ENCODE measurements around the gene PTPRA.

PTPRA gene

DNA sequence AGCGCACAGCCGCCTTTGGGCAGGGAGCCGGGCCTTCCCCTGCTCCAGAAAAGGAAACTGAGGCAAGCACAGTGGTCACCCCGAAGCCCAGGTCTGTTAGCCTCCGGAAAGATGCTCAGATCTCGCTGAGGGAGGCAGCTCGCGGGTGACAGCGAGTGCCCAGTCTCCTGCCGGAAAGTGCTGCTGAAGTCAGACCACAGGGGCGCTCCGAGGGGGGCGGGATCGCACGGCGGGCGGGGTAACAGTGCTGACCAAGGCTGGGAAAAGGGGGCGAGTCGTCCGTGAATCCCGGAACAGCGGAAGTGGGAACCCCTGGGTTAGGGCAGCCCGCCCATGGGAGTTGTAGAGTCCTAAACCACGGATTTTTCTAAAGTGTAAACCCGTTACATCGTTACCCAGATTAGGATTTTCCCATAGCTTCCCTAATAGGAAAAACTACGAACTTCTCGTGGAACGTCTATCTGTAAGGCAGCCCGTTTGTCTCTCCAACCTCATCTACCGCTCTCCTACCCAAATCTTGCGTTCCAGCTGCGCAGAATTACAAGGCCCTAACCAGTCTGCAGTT is 32.2 kb upstream of the PTPRA start:
- H3K79me1 ChIP-seq (ENCODE audit: low read depth, low read length) = peaks cover 3% of the 10 kb centered on the region
- H3K4me3 ChIP-seq (ENCODE audit: low read length in 2 of 2) = peak overlapping the region; percentile 85 to 91
- no peak for DNase-seq (ENCODE audit: low spot score)
- no peak overlapping the region for H2AK5ac ChIP-seq (ENCODE audit: low read depth, low read length)
- H4K8ac ChIP-seq (ENCODE audit: low read depth, low read length) = no peak overlapping the region
- peak overlapping the region; percentile 100 for H2AFZ ChIP-seq (ENCODE audit: low read length)
- H4K91ac ChIP-seq (ENCODE audit: low read depth, low read length, poor library complexity) = no peak overlapping the region
- H3K27me3 ChIP-seq (ENCODE audit: control insufficient read depth in 3 of 3, insufficient read depth in 3 of 3, low read depth in 1 of 3, low read length in 3 of 3) = no peaks in the 10 kb centered on the region
- H2BK12ac ChIP-seq (ENCODE audit: low read length) = no peak overlapping the region
- peak overlapping the region; percentile 80 for H3K9ac ChIP-seq (ENCODE audit: low read depth, low read length, poor library complexity)
- H3K4me1 ChIP-seq (ENCODE audit: control insufficient read depth in 2 of 2, insufficient read depth in 1 of 2, low read depth in 1 of 2, low read length in 2 of 2) = peaks cover 7 to 14% of the 10 kb centered on the region in 2 donors
- H3K14ac ChIP-seq (ENCODE audit: low read length) = no peak overlapping the region
- peaks cover 0 to 2% of the 10 kb centered on the region in 2 donors for H3K9me3 ChIP-seq (replicated peaks in 1 of 2; ENCODE audit: control insufficient read depth in 2 of 2, insufficient read depth in 1 of 2, low read depth in 1 of 2, low read length in 2 of 2)
- H3K27ac ChIP-seq (replicated peaks; ENCODE audit: low read length) = no peak overlapping the region
- peaks cover 8 to 31% of the 10 kb centered on the region in 2 donors for H3K36me3 ChIP-seq (replicated peaks in 1 of 2; ENCODE audit: control insufficient read depth in 2 of 2, insufficient read depth in 2 of 2, low read length in 2 of 2)
- WGBS, 2 donors (ENCODE audit: extremely low coverage in 2 of 2, insufficient read length in 2 of 2, insufficient replicate concordance in 1 of 2) = no CpG with 5 or more reads among the region's 33 CpGs
- peak overlapping the region; percentile 61 for H3K18ac ChIP-seq (ENCODE audit: low read length)
- peak overlapping the region; percentile 79 for H3K4me2 ChIP-seq (ENCODE audit: insufficient read depth, low read length, poor library complexity, severe bottlenecking)
- H2BK120ac ChIP-seq (ENCODE audit: low read depth, low read length) = no peak overlapping the region
- peak overlapping the region; percentile 26 for H2BK5ac ChIP-seq (ENCODE audit: low read length)
- no peak overlapping the region for H3K4ac ChIP-seq (ENCODE audit: low read length)
- no peak overlapping the region for H2BK15ac ChIP-seq (ENCODE audit: low read length)
- H3K23ac ChIP-seq (ENCODE audit: low read depth, low read length, poor library complexity) = peak overlapping the region; percentile 69

DNA sequence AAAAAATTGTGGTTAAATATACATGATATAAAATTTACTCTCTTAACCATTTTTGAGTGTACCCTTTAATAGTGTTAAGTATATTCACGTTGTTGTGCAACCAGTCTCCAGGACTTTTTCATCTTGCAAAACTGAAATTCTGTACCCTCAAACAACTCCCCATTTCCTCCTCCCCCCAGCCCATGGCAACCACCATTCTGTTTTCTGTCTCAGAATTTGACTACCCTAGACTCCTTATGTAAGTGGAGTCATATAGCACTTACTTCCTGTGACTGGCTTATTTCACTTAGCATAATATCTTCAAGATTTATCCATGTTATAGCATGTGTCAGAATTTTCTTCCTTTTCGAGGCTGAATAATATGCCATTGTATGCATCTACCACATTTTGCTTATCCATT is 27.7 kb upstream of the PTPRA start:
- Histone ChIP-seq H2BK5ac (ENCODE audit: low read length) (no peak overlapping the region), H3K27me3 (ENCODE audit: control insufficient read depth in 3 of 3, insufficient read depth in 3 of 3, low read depth in 1 of 3, low read length in 3 of 3) (no peaks in the 10 kb centered on the region), H4K8ac (ENCODE audit: low read depth, low read length) (no peak overlapping the region), H3K18ac (ENCODE audit: low read length) (no peak overlapping the region), H2AFZ (ENCODE audit: low read length) (no peak overlapping the region), H4K91ac (ENCODE audit: low read depth, low read length, poor library complexity) (no peak overlapping the region), H2BK120ac (ENCODE audit: low read depth, low read length) (no peak overlapping the region), H3K4me1 (ENCODE audit: control insufficient read depth in 2 of 2, insufficient read depth in 1 of 2, low read depth in 1 of 2, low read length in 2 of 2) (peaks cover 0 to 7% of the 10 kb centered on the region in 2 donors), H3K36me3 (replicated peaks in 1 of 2; ENCODE audit: control insufficient read depth in 2 of 2, insufficient read depth in 2 of 2, low read length in 2 of 2) (peaks cover 0 to 1% of the 10 kb centered on the region in 2 donors), H2BK12ac (ENCODE audit: low read length) (no peak overlapping the region), H3K23ac (ENCODE audit: low read depth, low read length, poor library complexity) (no peak overlapping the region), H3K79me1 (ENCODE audit: low read depth, low read length) (no peaks in the 10 kb centered on the region), H2AK5ac (ENCODE audit: low read depth, low read length) (no peak overlapping the region), H2BK15ac (ENCODE audit: low read length) (no peak overlapping the region), H3K27ac (replicated peaks; ENCODE audit: low read length) (no peak overlapping the region), H3K4me2 (ENCODE audit: insufficient read depth, low read length, poor library complexity, severe bottlenecking) (no peak overlapping the region), H3K9ac (ENCODE audit: low read depth, low read length, poor library complexity) (no peak overlapping the region), H3K4ac (ENCODE audit: low read length) (no peak overlapping the region), H3K4me3 (ENCODE audit: low read length in 2 of 2) (no peak overlapping the region), H3K9me3 (replicated peaks in 1 of 2; ENCODE audit: control insufficient read depth in 2 of 2, insufficient read depth in 1 of 2, low read depth in 1 of 2, low read length in 2 of 2) (no peaks in the 10 kb centered on the region), H3K14ac (ENCODE audit: low read length) (no peak overlapping the region)
- no peak for DNase-seq (ENCODE audit: low spot score)
- WGBS, 2 donors (ENCODE audit: extremely low coverage in 2 of 2, insufficient read length in 2 of 2, insufficient replicate concordance in 1 of 2) = no CpG with 5 or more reads among the region's 2 CpGs

DNA sequence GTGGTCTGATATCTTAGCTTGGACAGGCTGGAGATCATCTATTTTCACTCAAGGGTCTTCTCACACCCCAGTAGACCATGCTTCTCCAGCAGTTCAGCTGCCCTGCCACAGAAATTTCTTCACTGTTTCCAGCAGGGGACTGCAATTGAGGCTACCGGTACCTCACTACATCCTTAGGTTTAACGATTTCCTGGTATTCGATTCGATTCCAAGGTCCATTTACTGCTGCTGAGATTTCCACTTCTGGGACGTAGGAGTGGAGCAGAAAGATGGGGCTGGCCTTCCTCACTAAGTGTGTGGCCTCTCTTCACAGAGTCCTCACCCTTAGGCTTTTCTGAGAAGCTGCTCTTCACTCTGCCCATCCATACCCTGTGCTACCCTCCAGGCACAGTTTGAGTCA is 26.6 kb upstream of the PTPRA start:
- Histone ChIP-seq H4K8ac (ENCODE audit: low read depth, low read length) (no peak overlapping the region), H3K4me3 (ENCODE audit: low read length in 2 of 2) (no peak overlapping the region), H3K79me1 (ENCODE audit: low read depth, low read length) (no peaks in the 10 kb centered on the region), H3K23ac (ENCODE audit: low read depth, low read length, poor library complexity) (no peak overlapping the region), H3K36me3 (replicated peaks in 1 of 2; ENCODE audit: control insufficient read depth in 2 of 2, insufficient read depth in 2 of 2, low read length in 2 of 2) (peaks cover 0 to 1% of the 10 kb centered on the region in 2 donors), H2AK5ac (ENCODE audit: low read depth, low read length) (no peak overlapping the region), H3K14ac (ENCODE audit: low read length) (no peak overlapping the region), H3K27me3 (ENCODE audit: control insufficient read depth in 3 of 3, insufficient read depth in 3 of 3, low read depth in 1 of 3, low read length in 3 of 3) (no peaks in the 10 kb centered on the region), H3K4ac (ENCODE audit: low read length) (no peak overlapping the region), H3K4me2 (ENCODE audit: insufficient read depth, low read length, poor library complexity, severe bottlenecking) (no peak overlapping the region), H3K9me3 (replicated peaks in 1 of 2; ENCODE audit: control insufficient read depth in 2 of 2, insufficient read depth in 1 of 2, low read depth in 1 of 2, low read length in 2 of 2) (no peaks in the 10 kb centered on the region), H3K27ac (replicated peaks; ENCODE audit: low read length) (no peak overlapping the region), H2BK120ac (ENCODE audit: low read depth, low read length) (no peak overlapping the region), H4K91ac (ENCODE audit: low read depth, low read length, poor library complexity) (no peak overlapping the region), H2BK12ac (ENCODE audit: low read length) (no peak overlapping the region), H3K4me1 (ENCODE audit: control insufficient read depth in 2 of 2, insufficient read depth in 1 of 2, low read depth in 1 of 2, low read length in 2 of 2) (peaks cover 0 to 4% of the 10 kb centered on the region in 2 donors), H2BK5ac (ENCODE audit: low read length) (no peak overlapping the region), H2BK15ac (ENCODE audit: low read length) (no peak overlapping the region), H3K9ac (ENCODE audit: low read depth, low read length, poor library complexity) (no peak overlapping the region), H2AFZ (ENCODE audit: low read length) (no peak overlapping the region), H3K18ac (ENCODE audit: low read length) (no peak overlapping the region)
- no peak for DNase-seq (ENCODE audit: low spot score)
- WGBS, 2 donors (ENCODE audit: extremely low coverage in 2 of 2, insufficient read length in 2 of 2, insufficient replicate concordance in 1 of 2) = no CpG with 5 or more reads among the region's 5 CpGs

DNA sequence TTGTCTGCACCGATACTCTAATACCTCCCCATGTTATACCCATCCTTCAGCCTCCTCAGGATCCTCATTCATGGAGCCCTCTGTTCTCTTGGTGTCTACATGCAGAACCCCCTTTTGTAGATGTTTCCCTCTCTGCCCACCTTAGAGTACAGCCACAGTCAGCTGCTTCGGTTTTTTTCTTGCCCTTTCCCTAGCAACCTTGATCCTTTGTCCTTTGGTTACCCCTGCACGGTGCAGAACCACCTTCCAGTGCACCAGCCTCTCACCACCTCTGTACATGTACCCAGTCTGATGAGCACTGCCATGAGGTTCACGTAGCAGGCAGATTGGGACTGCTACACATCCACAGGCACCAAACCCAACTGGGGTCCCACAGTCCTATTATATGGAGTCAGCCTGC is 25.5 kb upstream of the PTPRA start:
- no peak overlapping the region for H2AFZ ChIP-seq (ENCODE audit: low read length)

More for the DNA sequence above, 25.5 kb upstream of the PTPRA start:
- Histone ChIP-seq H4K91ac (ENCODE audit: low read depth, low read length, poor library complexity) (no peak overlapping the region), H2BK15ac (ENCODE audit: low read length) (no peak overlapping the region), H3K4me2 (ENCODE audit: insufficient read depth, low read length, poor library complexity, severe bottlenecking) (no peak overlapping the region), H3K14ac (ENCODE audit: low read length) (no peak overlapping the region), H3K18ac (ENCODE audit: low read length) (no peak overlapping the region), H3K9ac (ENCODE audit: low read depth, low read length, poor library complexity) (no peak overlapping the region), H3K36me3 (replicated peaks in 1 of 2; ENCODE audit: control insufficient read depth in 2 of 2, insufficient read depth in 2 of 2, low read length in 2 of 2) (peaks cover 0 to 1% of the 10 kb centered on the region in 2 donors), H3K27ac (replicated peaks; ENCODE audit: low read length) (no peak overlapping the region), H3K4me1 (ENCODE audit: control insufficient read depth in 2 of 2, insufficient read depth in 1 of 2, low read depth in 1 of 2, low read length in 2 of 2) (peaks cover 2 to 6% of the 10 kb centered on the region in 2 donors), H3K4me3 (ENCODE audit: low read length in 2 of 2) (peak overlapping the region in 1 of 2 donors; percentile 42), H3K4ac (ENCODE audit: low read length) (no peak overlapping the region), H2BK12ac (ENCODE audit: low read length) (no peak overlapping the region), H3K23ac (ENCODE audit: low read depth, low read length, poor library complexity) (peak overlapping the region; percentile 34), H3K9me3 (replicated peaks in 1 of 2; ENCODE audit: control insufficient read depth in 2 of 2, insufficient read depth in 1 of 2, low read depth in 1 of 2, low read length in 2 of 2) (no peaks in the 10 kb centered on the region), H3K79me1 (ENCODE audit: low read depth, low read length) (no peaks in the 10 kb centered on the region), H2BK5ac (ENCODE audit: low read length) (no peak overlapping the region), H2AK5ac (ENCODE audit: low read depth, low read length) (peak overlapping the region; percentile 16), H3K27me3 (ENCODE audit: control insufficient read depth in 3 of 3, insufficient read depth in 3 of 3, low read depth in 1 of 3, low read length in 3 of 3) (no peaks in the 10 kb centered on the region), H4K8ac (ENCODE audit: low read depth, low read length) (peak overlapping the region; percentile 32), H2BK120ac (ENCODE audit: low read depth, low read length) (no peak overlapping the region)
- no peak for DNase-seq (ENCODE audit: low spot score)
- no CpG with 5 or more reads among the region's 4 CpGs for WGBS, 2 donors (ENCODE audit: extremely low coverage in 2 of 2, insufficient read length in 2 of 2, insufficient replicate concordance in 1 of 2)
